Inferior parietal cortex (tissue), 1 donor: ENCODE results near the gene PHACTR1.
"Not testable (repeated sequence)": the region's sequence is repeated elsewhere in the genome, so short reads cannot be mapped to it uniquely, and the experiment has no call there.

Experiments used
- DNase-seq: peaks from one replicate; pipeline ENCODE4 v3.0.0-alpha.2; 2016; ENCODE audit errors: extremely low spot score

Gene PHACTR1

GRCh38 chr6:13156381-13156780 is 439.8 kb downstream of the PHACTR1 start:
- no peak for DNase-seq

- no peak for DNase-seq
Measured at GRCh38 chr6:13157293-13157692, 440.7 kb downstream of the PHACTR1 start.

- DNase-seq, result no peak
Measured at GRCh38 chr6:13159300-13159699, 442.7 kb downstream of the PHACTR1 start.

- DNase-seq, result not testable (repeated sequence)
Measured at GRCh38 chr6:13159822-13160221, 443.3 kb downstream of the PHACTR1 start.

GRCh38 chr6:13163161-13163944 is 446.8 kb downstream of the PHACTR1 start:
- DNase-seq, result no peak

GRCh38 chr6:13164291-13164690 is 447.7 kb downstream of the PHACTR1 start:
- no peak for DNase-seq

GRCh38 chr6:13165502-13166172 is 449.1 kb downstream of the PHACTR1 start:
- DNase-seq, result no peak

- no peak for DNase-seq
Measured at GRCh38 chr6:13166269-13166668, 449.7 kb downstream of the PHACTR1 start.

GRCh38 chr6:13166916-13167315 is 450.3 kb downstream of the PHACTR1 start:
- no peak for DNase-seq

GRCh38 chr6:13172291-13172690 is 455.7 kb downstream of the PHACTR1 start:
- no peak for DNase-seq

GRCh38 chr6:13175087-13175486 is 458.5 kb downstream of the PHACTR1 start:
- DNase-seq, result no peak

GRCh38 chr6:13175759-13176158 is 459.2 kb downstream of the PHACTR1 start:
- no peak for DNase-seq

- DNase-seq, result no peak
Measured at GRCh38 chr6:13177664-13178063, 461.1 kb downstream of the PHACTR1 start.

- DNase-seq, result no peak
Measured at GRCh38 chr6:13178107-13178506, 461.5 kb downstream of the PHACTR1 start.

GRCh38 chr6:13180538-13180937 is 464.0 kb downstream of the PHACTR1 start:
- DNase-seq, result no peak

- DNase-seq, result no peak
Measured at GRCh38 chr6:13181393-13181792, 464.8 kb downstream of the PHACTR1 start.

- DNase-seq, result no peak
Measured at GRCh38 chr6:13183415-13184088, 467.0 kb downstream of the PHACTR1 start.

- no peak for DNase-seq
Measured at GRCh38 chr6:13184089-13184468, 467.5 kb downstream of the PHACTR1 start.

GRCh38 chr6:13184547-13184946 is 468.0 kb downstream of the PHACTR1 start:
- no peak for DNase-seq

GRCh38 chr6:13186861-13187260 is 470.3 kb downstream of the PHACTR1 start:
- DNase-seq, result no peak

- no peak for DNase-seq
Measured at GRCh38 chr6:13187692-13188091, 471.1 kb downstream of the PHACTR1 start.

- no peak for DNase-seq
Measured at GRCh38 chr6:13188306-13188705, 471.7 kb downstream of the PHACTR1 start.

- no peak for DNase-seq
Measured at GRCh38 chr6:13189710-13190109, 473.1 kb downstream of the PHACTR1 start.
